Thyroid gland (tissue), 4 donors: ENCODE measurements around the gene CTCF.

Source experiments
- POLR2A ChIP-seq, 2 donors: fragments of 450-650 bp; IDR thresholded peaks; one replicate each; pipeline ENCODE4 v1.6.1; 2017; ENCODE audit warnings: antibody characterized with exemption in 2 of 2, mild to moderate bottlenecking in 2 of 2, moderate library complexity in 1 of 2
- TF ChIP-seq, protein P1 (sequence below), 6 experiments: fragments of 200-600 bp in 3 of 6; fragments of 450-650 bp in 3 of 6; sonication (generic) in 3 of 6; IDR thresholded peaks; one replicate each; pipeline ENCODE4 v1.5.1; 2016 to 2019; ENCODE audit warnings: antibody characterized with exemption in 6 of 6, mild to moderate bottlenecking in 2 of 6, inconsistent platforms in 1 of 6, moderate library complexity in 1 of 6

DNA sequence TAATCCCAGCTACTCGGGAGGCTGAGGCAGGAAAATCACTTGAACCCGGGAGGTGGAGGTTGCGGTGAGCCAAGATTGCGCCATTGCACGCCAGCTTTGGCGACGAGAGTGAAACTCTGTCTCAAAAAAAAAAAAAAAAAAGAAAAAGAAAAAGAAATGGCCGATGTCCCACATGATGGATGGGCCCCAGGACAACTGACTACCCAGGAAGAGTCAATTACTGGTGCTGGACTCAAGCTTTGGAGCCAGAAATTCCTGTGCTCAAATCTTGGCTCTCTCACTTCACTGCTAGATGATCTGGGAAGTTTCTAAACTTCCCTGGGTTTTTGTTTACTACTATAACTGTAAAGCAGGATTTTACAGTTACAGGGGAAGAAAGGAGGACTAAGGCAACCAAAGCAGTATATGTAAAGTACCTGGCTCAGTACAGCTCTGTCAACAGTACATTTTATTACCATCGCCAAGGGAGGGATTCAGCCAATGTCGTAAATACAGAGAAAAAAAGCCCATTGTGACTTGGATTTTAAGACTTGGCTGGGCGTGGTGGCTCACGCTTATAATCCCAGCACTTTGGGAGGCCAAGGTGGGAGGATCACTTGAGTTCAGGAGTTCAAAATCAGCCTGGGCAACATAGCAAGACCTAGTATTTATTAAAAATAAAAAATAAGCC lies 116.2 kb downstream of the CTCF start:
- TF ChIP-seq, protein P1, sequence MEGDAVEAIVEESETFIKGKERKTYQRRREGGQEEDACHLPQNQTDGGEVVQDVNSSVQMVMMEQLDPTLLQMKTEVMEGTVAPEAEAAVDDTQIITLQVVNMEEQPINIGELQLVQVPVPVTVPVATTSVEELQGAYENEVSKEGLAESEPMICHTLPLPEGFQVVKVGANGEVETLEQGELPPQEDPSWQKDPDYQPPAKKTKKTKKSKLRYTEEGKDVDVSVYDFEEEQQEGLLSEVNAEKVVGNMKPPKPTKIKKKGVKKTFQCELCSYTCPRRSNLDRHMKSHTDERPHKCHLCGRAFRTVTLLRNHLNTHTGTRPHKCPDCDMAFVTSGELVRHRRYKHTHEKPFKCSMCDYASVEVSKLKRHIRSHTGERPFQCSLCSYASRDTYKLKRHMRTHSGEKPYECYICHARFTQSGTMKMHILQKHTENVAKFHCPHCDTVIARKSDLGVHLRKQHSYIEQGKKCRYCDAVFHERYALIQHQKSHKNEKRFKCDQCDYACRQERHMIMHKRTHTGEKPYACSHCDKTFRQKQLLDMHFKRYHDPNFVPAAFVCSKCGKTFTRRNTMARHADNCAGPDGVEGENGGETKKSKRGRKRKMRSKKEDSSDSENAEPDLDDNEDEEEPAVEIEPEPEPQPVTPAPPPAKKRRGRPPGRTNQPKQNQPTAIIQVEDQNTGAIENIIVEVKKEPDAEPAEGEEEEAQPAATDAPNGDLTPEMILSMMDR (IDR thresholded peaks at IDR 0.05): no peak
- TF ChIP-seq POLR2A (IDR thresholded peaks at IDR 0.05): no peak
